ENCODE results near the gene MYL12B.

MYL12B gene

GRCh38 chr18:3261373-3262233, at the start of gene MYL12B:
TSS of gene MYL12B (plus strand) at chr18:3262133. CDS start at chr18:3272899, 10,766 bp downstream.
- in situ Hi-C loops (cut with HindIII; ENCODE audit: low sequenced_read_pairs) = loop anchor here (5.0 kb wide), 2 partner anchors 191 to 321 kb away; partner anchors contain the start of gene TGIF1

- in situ Hi-C loops (cut with HindIII; ENCODE audit: low sequenced_read_pairs) = no loop called here
Measured at GRCh38 chr18:3212657-3213056, 49.3 kb upstream of the MYL12B start.

- in situ Hi-C loops (cut with HindIII; ENCODE audit: low sequenced_read_pairs) = no loop called here
Measured at GRCh38 chr18:3213300-3214059, 48.5 kb upstream of the MYL12B start.

- in situ Hi-C loops (cut with HindIII; ENCODE audit: low sequenced_read_pairs) = no loop called here
Measured at GRCh38 chr18:3214855-3215637, 46.9 kb upstream of the MYL12B start.

- in situ Hi-C loops (cut with HindIII; ENCODE audit: low sequenced_read_pairs) = no loop called here
Measured at GRCh38 chr18:3216987-3217386, 44.9 kb upstream of the MYL12B start.

- in situ Hi-C loops (cut with HindIII; ENCODE audit: low sequenced_read_pairs) = no loop called here
Measured at GRCh38 chr18:3217948-3218647, 43.8 kb upstream of the MYL12B start.

GRCh38 chr18:3218819-3219218, 43.1 kb upstream of the MYL12B start:
- in situ Hi-C loops (cut with HindIII; ENCODE audit: low sequenced_read_pairs) = no loop called here

- in situ Hi-C loops (cut with HindIII; ENCODE audit: low sequenced_read_pairs) = no loop called here
Measured at GRCh38 chr18:3219241-3219630, 42.7 kb upstream of the MYL12B start.

- in situ Hi-C loops (cut with HindIII; ENCODE audit: low sequenced_read_pairs) = loop anchor here (5.0 kb wide), 1 partner anchor 32 kb away; no protein-coding TSS in a partner anchor
Measured at GRCh38 chr18:3219631-3220335, 42.1 kb upstream of the MYL12B start, which contains the start of gene MYOM1. TSS of gene MYOM1 (minus strand) at chr18:3219968. CDS start at chr18:3215223, 4,745 bp downstream.

- in situ Hi-C loops (cut with HindIII; ENCODE audit: low sequenced_read_pairs) = loop anchor here (5.0 kb wide), 1 partner anchor 34 kb away; no protein-coding TSS in a partner anchor
Measured at GRCh38 chr18:3220868-3221267, 41.1 kb upstream of the MYL12B start.

GRCh38 chr18:3221496-3221895, 40.4 kb upstream of the MYL12B start:
- in situ Hi-C loops (cut with HindIII; ENCODE audit: low sequenced_read_pairs) = loop anchor here (5.0 kb wide), 1 partner anchor 34 kb away; no protein-coding TSS in a partner anchor

- in situ Hi-C loops (cut with HindIII; ENCODE audit: low sequenced_read_pairs) = loop anchor here (5.0 kb wide), 1 partner anchor 36 kb away; no protein-coding TSS in a partner anchor
Measured at GRCh38 chr18:3223356-3223755, 38.6 kb upstream of the MYL12B start.

- in situ Hi-C loops (cut with HindIII; ENCODE audit: low sequenced_read_pairs) = loop anchor here (5.0 kb wide), 1 partner anchor 37 kb away; no protein-coding TSS in a partner anchor
Measured at GRCh38 chr18:3224223-3224622, 37.7 kb upstream of the MYL12B start.

- in situ Hi-C loops (cut with HindIII; ENCODE audit: low sequenced_read_pairs) = no loop called here
Measured at GRCh38 chr18:3225588-3225987, 36.3 kb upstream of the MYL12B start.

GRCh38 chr18:3226048-3226447, 35.9 kb upstream of the MYL12B start:
- in situ Hi-C loops (cut with HindIII; ENCODE audit: low sequenced_read_pairs) = no loop called here

- in situ Hi-C loops (cut with HindIII; ENCODE audit: low sequenced_read_pairs) = no loop called here
Measured at GRCh38 chr18:3230401-3231334, 31.3 kb upstream of the MYL12B start.

GRCh38 chr18:3233004-3233403, 28.9 kb upstream of the MYL12B start:
- in situ Hi-C loops (cut with HindIII; ENCODE audit: low sequenced_read_pairs) = no loop called here

GRCh38 chr18:3233433-3234168, 28.3 kb upstream of the MYL12B start:
- in situ Hi-C loops (cut with HindIII; ENCODE audit: low sequenced_read_pairs) = no loop called here
